GM12878 (cell line): Measurements from ENCODE around the gene CRYZL1. TPM values are rescaled to one million over a fixed set of nuclear protein-coding genes. Genes with fewer than 3 reads are reported as not detected.

Experiments
- ATAC-seq: fragments of 200-7000 bp; cut with Tn5 transposase; 3 replicates; pipeline ENCODE4 v1.9.1; 2020; ENCODE audit warnings: mild to moderate bottlenecking, moderate library complexity
- BruUV-seq: library from RNA; stranded (reverse); fragments of 400-500 nt; replicated peaks from 2 replicates; lab custom pipeline; 2021; lab: Mats Ljungman, UMichigan
- CTCF ChIA-PET: fragments of 300-600 bp; sonication (Branson Sonifier 250); formaldehyde crosslinking; extraction: SDS; loops from one replicate; lab custom pipeline; 2021; ENCODE audit warnings: inconsistent platforms; lab: Yijun Ruan, JAX
- POLR2A ChIA-PET: fragments of 350-600 bp; formaldehyde crosslinking; extraction: SDS; loops from one replicate; lab custom pipeline; 2021; ENCODE audit warnings: inconsistent platforms; lab: Charles Lee
- RAD21 ChIA-PET: fragments of 300-600 bp; sonication (Branson Sonifier 250); formaldehyde crosslinking; loops from one replicate; lab custom pipeline; 2023; ENCODE audit warnings: antibody characterized with exemption; ENCODE audit not compliant: unreplicated experiment; lab: Charles Lee
- SMC1A ChIA-PET: fragments of 300-600 bp; sonication (Branson Sonifier 250); formaldehyde crosslinking; loops from one replicate; lab custom pipeline; 2023; ENCODE audit not compliant: unreplicated experiment, uncharacterized antibody; lab: Charles Lee
- DNase-seq: peaks from one replicate; pipeline ENCODE4 v3.0.0-alpha.2; 2011; ENCODE audit warnings: low read depth, low spot score
- FAIRE-seq: peaks from 3 replicates; lab custom pipeline; 2011; peaks lifted over from hg19 to GRCh38; lab: Jason Lieb, UNC
- H2AFZ ChIP-seq: 2 replicates; pipeline ENCODE4 v1.6.0; 2011; ENCODE audit warnings: low read depth, low read length, control low read depth; ENCODE audit not compliant: control insufficient read depth
- H3K27ac ChIP-seq: 2 replicates; pipeline ENCODE4 v1.5.1; 2011; ENCODE audit warnings: control low read depth; ENCODE audit not compliant: control insufficient read depth, insufficient read depth
- H3K27me3 ChIP-seq, 2 experiments: replicated peaks in 1 of 2; 2 replicates each; pipeline versions ENCODE4 v1.6.0 to v1.6.1; 2011; ENCODE audit warnings: low read length in 1 of 2; ENCODE audit not compliant: control insufficient read depth in 2 of 2, insufficient read depth in 2 of 2
- H3K36me3 ChIP-seq, 2 experiments: 2 replicates each; pipeline ENCODE4 v1.5.1; 2011; ENCODE audit warnings: low read length in 1 of 2; ENCODE audit not compliant: control insufficient read depth in 2 of 2, insufficient read depth in 2 of 2
- H3K4me1 ChIP-seq: 2 replicates; pipeline ENCODE4 v1.6.1; 2011; ENCODE audit warnings: mild to moderate bottlenecking, low read length, moderate library complexity, mixed read lengths; ENCODE audit not compliant: control insufficient read depth, insufficient read depth
- H3K4me2 ChIP-seq: 2 replicates; pipeline ENCODE4 v1.6.0; 2011; ENCODE audit warnings: control low read depth; ENCODE audit not compliant: control insufficient read depth, insufficient read depth
- H3K4me3 ChIP-seq: fragments of 200-600 bp; sonication (generic); 2 replicates; pipeline ENCODE4 v1.5.1; 2016
- H3K79me2 ChIP-seq: 2 replicates; pipeline ENCODE4 v1.6.0; 2011; ENCODE audit warnings: low read length; ENCODE audit not compliant: control insufficient read depth, insufficient read depth
- H3K9ac ChIP-seq: 2 replicates; pipeline ENCODE4 v1.8.0; 2011; ENCODE audit warnings: low read length, control low read depth, mixed read lengths; ENCODE audit not compliant: control insufficient read depth, insufficient read depth
- H3K9me3 ChIP-seq: replicated peaks from 3 replicates; pipeline ENCODE4 v1.5.1; 2011; ENCODE audit warnings: mild to moderate bottlenecking, low read length; ENCODE audit not compliant: control insufficient read depth, insufficient read depth
- H4K20me1 ChIP-seq: 2 replicates; pipeline ENCODE4 v1.6.0; 2011; ENCODE audit not compliant: control insufficient read depth, insufficient read depth
- CHD4 ChIP-seq: fragments of 200-600 bp; sonication (generic); IDR thresholded peaks from 2 replicates; pipeline ENCODE4 v1.6.1; 2016; ENCODE audit warnings: mild to moderate bottlenecking
- EED ChIP-seq: sonication (generic); IDR thresholded peaks from 2 replicates; pipeline ENCODE4 v1.6.1; 2016; ENCODE audit warnings: antibody characterized with exemption, low read depth
- MYB ChIP-seq: fragments of 150-350 bp; IDR thresholded peaks from 2 replicates; pipeline ENCODE4 v1.6.1; 2014; ENCODE audit warnings: mild to moderate bottlenecking, low read depth, low read length, borderline replicate concordance
- NBN ChIP-seq: fragments of 450-650 bp; IDR thresholded peaks from 2 replicates; pipeline ENCODE4 v1.6.1; 2016
- NKRF ChIP-seq: fragments of 450-650 bp; conservative IDR thresholded peaks from 2 replicates; pipeline ENCODE4 v1.6.1; 2017; ENCODE audit warnings: mild to moderate bottlenecking, moderate library complexity
- REST ChIP-seq: IDR thresholded peaks from 2 replicates; pipeline ENCODE4 v1.6.1; 2012; ENCODE audit warnings: mild to moderate bottlenecking, low read depth, low read length
- SREBF1 ChIP-seq: IDR thresholded peaks from 2 replicates; pipeline ENCODE4 v1.6.1; 2012; ENCODE audit warnings: mild to moderate bottlenecking, low read length
- SRF ChIP-seq, 2 experiments: IDR thresholded peaks; 2 replicates each; pipeline ENCODE4 v1.6.1; 2011; ENCODE audit warnings: low read depth in 2 of 2, low read length in 2 of 2, mild to moderate bottlenecking in 1 of 2, moderate library complexity in 1 of 2
- STAT3 ChIP-seq: IDR thresholded peaks from 2 replicates; pipeline ENCODE4 v1.6.1; 2011; ENCODE audit warnings: low read depth, low read length, improper control_type of control experiment
- ZNF207 ChIP-seq: fragments of 450-650 bp; IDR thresholded peaks from 2 replicates; pipeline ENCODE4 v1.6.1; 2014; ENCODE audit warnings: antibody characterized with exemption, mild to moderate bottlenecking, borderline replicate concordance
- WGBS: methylation state at CpG from one replicate; pipeline ENCODE4 v1.1.6; 2016; ENCODE audit warnings: low lambda C conversion rate; ENCODE audit not compliant: insufficient replicate concordance, insufficient coverage; ENCODE audit errors: missing lambda C conversion rate; 5-methylcytosine and 5-hydroxymethylcytosine counted together
- in situ Hi-C: fragments of 300-500 bp; cut with MboI; formaldehyde crosslinking; loops from 9 replicates; pipeline ENCODE4 v1.14.3; 2018; ENCODE audit warnings: mixed read lengths
- intact Hi-C: fragments of 100-400 bp; cut with micrococcal nuclease; formaldehyde crosslinking; loops from one replicate; pipeline ENCODE4 v1.14.2; 2022; ENCODE audit not compliant: unreplicated experiment
- polyA plus RNA-seq, 11 experiments: library from polyadenylated mRNA; depleted of rRNA in 4 of 11; unstranded in 6 of 11; stranded (reverse) in 5 of 11; fragments of >200 nt; fragmentation: Nextera tagmentation in 4 of 11; fragmentation: Illumina TruSeq in 1 of 11; extraction: Ambion mirVana in 4 of 11; extraction: Trizol in 1 of 11; gene quantifications; 1 replicate in 1 of 11; 2 replicates in 10 of 11; pipeline versions ENCODE4 v1.2.1 to v1.2.3, GENCODE V29; 2011 to 2016; ENCODE audit warnings: inconsistent platforms in 2 of 11, missing spikeins in 2 of 11, low read depth in 1 of 11
- total RNA-seq, 4 experiments: library from RNA; depleted of rRNA in 3 of 4; stranded (reverse); fragments of >200 nt in 3 of 4; fragmentation: Illumina TruSeq in 1 of 4; extraction: Trizol in 1 of 4; gene quantifications; 2 replicates each; pipeline versions ENCODE4 v1.2.1 to v1.2.3, GENCODE V29; 2013 to 2021

The CRYZL1 gene
- total and polyA plus RNA-seq, 10 of the 15 experiments (the other 5 are each of a cell fraction or from before 2014, with no cell fraction given), result 14.3 to 72.4 (median 30.7) TPM

- Histone ChIP-seq H3K4me1 (no peaks in the 10 kb centered on the region), H2AFZ (no peak overlapping the region), H3K4me3 (no peak overlapping the region), H3K4me2 (no peak overlapping the region), H3K9me3 (no peaks in the 10 kb centered on the region), H4K20me1 (no peaks in the 10 kb centered on the region), H3K79me2 (no peaks in the 10 kb centered on the region), H3K27me3 (no peaks in the 10 kb centered on the region), H3K36me3 (peaks cover 6 to 44% of the 10 kb centered on the region in 2 experiments), H3K27ac (no peak overlapping the region), H3K9ac (no peak overlapping the region)
- in situ Hi-C loops (no loop called here), intact Hi-C loops (no loop called here)
- TSS peak; percentile 5 for BruUV-seq
- no peak for TF ChIP-seq NBN
- TF ChIP-seq STAT3, result no peak
- no peak for TF ChIP-seq MYB
- no peak for TF ChIP-seq EED
- TF ChIP-seq SRF (IDR thresholded peaks at IDR 0.05; ENCODE audit: low read depth in 2 of 2, low read length in 2 of 2), result no peak
- FAIRE-seq (no peak), ATAC-seq (no peak), DNase-seq (no peak)
- ChIA-PET POLR2A (interaction anchor here (0.5 kb wide), 1 partner anchor 22 kb away, joined by 5 read pairs; no protein-coding TSS in a partner anchor), RAD21 (no interaction called here), CTCF (interaction anchor here (0.6 to 1.6 kb wide), 3 partner anchors 19 to 373 kb away, joined by 3 read pairs; no protein-coding TSS in a partner anchor), SMC1A (interaction anchor here (0.7 to 1.3 kb wide), 2 partner anchors 14 to 373 kb away, joined by 3 to 4 read pairs; no protein-coding TSS in a partner anchor)
- WGBS, result 99% methylated on average over 5 of the region's 5 CpGs
Measured at GRCh38 chr21:33569991-33570390, 71.5 kb downstream of the CRYZL1 start.

GRCh38 chr21:33568448-33568847 is 73.1 kb downstream of the CRYZL1 start:
- Histone ChIP-seq H3K4me2 (no peak overlapping the region), H3K27me3 (no peaks in the 10 kb centered on the region), H4K20me1 (no peaks in the 10 kb centered on the region), H3K9me3 (no peaks in the 10 kb centered on the region), H3K4me3 (no peak overlapping the region), H2AFZ (no peak overlapping the region), H3K4me1 (no peaks in the 10 kb centered on the region), H3K27ac (no peak overlapping the region), H3K9ac (no peak overlapping the region), H3K79me2 (no peaks in the 10 kb centered on the region; the same call in 1 of the 2 replicates), H3K36me3 (peaks cover 6 to 31% of the 10 kb centered on the region in 2 experiments)
- intact Hi-C loops (no loop called here), in situ Hi-C loops (no loop called here)
- ATAC-seq, result no peak
- 75% methylated on average over 2 of the region's 2 CpGs for WGBS
- ChIA-PET RAD21 (no interaction called here), POLR2A (interaction anchor here (0.5 kb wide), 1 partner anchor 25 kb away, joined by 3 read pairs; no protein-coding TSS in a partner anchor), SMC1A (no interaction called here), CTCF (no interaction called here)
- DNase-seq, result no peak
- TF ChIP-seq REST (no peak), CHD4 (no peak), NKRF (no peak), SREBF1 (no peak), ZNF207 (no peak)
- BruUV-seq, result no TSS peak
- no peak for FAIRE-seq
